GM08714 (cell line): ENCODE data around the gene ADAMTS6.
A peak's percentile ranks its signal among the peaks of the same experiment; 100 is the strongest.

ENCODE experiments used
- H3K4me3 ChIP-seq: fragments of 200-500 bp; sonication (Bioruptor generic); 2 replicates; pipeline ENCODE4 v1.5.1; 2014; ENCODE audit warnings: mild to moderate bottlenecking, low read length, inconsistent platforms
- ZNF274 ChIP-seq: IDR thresholded peaks from 2 replicates; pipeline ENCODE4 v1.6.1; 2012; ENCODE audit warnings: mild to moderate bottlenecking, low read depth, low read length

ADAMTS6 gene

GRCh38 chr5:65121880-65122436, 359.8 kb downstream of the ADAMTS6 start:
- TF ChIP-seq ZNF274 = no peak

GRCh38 chr5:65120371-65120967, 361.3 kb downstream of the ADAMTS6 start:
- no peak for TF ChIP-seq ZNF274
- no peak overlapping the region for H3K4me3 ChIP-seq

More at GRCh38 chr5:65121880-65122436, 359.8 kb downstream of the ADAMTS6 start:
- H3K4me3 ChIP-seq = no peak overlapping the region

- H3K4me3 ChIP-seq = no peak overlapping the region
- TF ChIP-seq ZNF274 = no peak
Observed at GRCh38 chr5:65117525-65117924, 364.2 kb downstream of the ADAMTS6 start.

GRCh38 chr5:65113771-65114170, 367.9 kb downstream of the ADAMTS6 start:
- TF ChIP-seq ZNF274 = no peak

GRCh38 chr5:65111961-65112658, 369.6 kb downstream of the ADAMTS6 start:
- no peak overlapping the region for H3K4me3 ChIP-seq
- no peak for TF ChIP-seq ZNF274

More at GRCh38 chr5:65113771-65114170, 367.9 kb downstream of the ADAMTS6 start:
- H3K4me3 ChIP-seq = no peak overlapping the region

- H3K4me3 ChIP-seq = no peak overlapping the region
- no peak for TF ChIP-seq ZNF274
Observed at GRCh38 chr5:65108786-65109743, 372.7 kb downstream of the ADAMTS6 start.

- H3K4me3 ChIP-seq = no peak overlapping the region
- no peak for TF ChIP-seq ZNF274
Observed at GRCh38 chr5:65105301-65105700, 376.4 kb downstream of the ADAMTS6 start.

- no peak overlapping the region for H3K4me3 ChIP-seq
- no peak for TF ChIP-seq ZNF274
Observed at GRCh38 chr5:65104831-65105230, 376.9 kb downstream of the ADAMTS6 start.

GRCh38 chr5:65103756-65104440, 377.8 kb downstream of the ADAMTS6 start:
- peak overlapping the region; percentile 61; the same call in 1 of the 2 replicates for H3K4me3 ChIP-seq
- TF ChIP-seq ZNF274 = no peak

GRCh38 chr5:65102976-65103711, 378.6 kb downstream of the ADAMTS6 start:
- peak overlapping the region; percentile 61; the same call in 1 of the 2 replicates for H3K4me3 ChIP-seq
- no peak for TF ChIP-seq ZNF274

GRCh38 chr5:65102371-65102975, 379.2 kb downstream of the ADAMTS6 start:
- TF ChIP-seq ZNF274 = no peak
- H3K4me3 ChIP-seq = peak overlapping the region; percentile 61; the same call in 1 of the 2 replicates

GRCh38 chr5:65101632-65102100, 380.1 kb downstream of the ADAMTS6 start:
- no peak overlapping the region for H3K4me3 ChIP-seq
- no peak for TF ChIP-seq ZNF274
